SK-N-SH treated with all-trans-retinoic acid at 6 μM for 48 hours (cell line): ENCODE measurements around the gene SLC17A9.

ENCODE experiments used
- ATAC-seq: fragments of 200-7000 bp; cut with Tn5 transposase; 3 replicates; pipeline ENCODE4 v1.9.1; 2020; ENCODE audit warnings: mild to moderate bottlenecking, moderate library complexity
- ARNTL ChIP-seq: fragments of 450-650 bp; formaldehyde crosslinking; IDR thresholded peaks from 2 replicates; pipeline ENCODE4 v1.5.0; 2020; ENCODE audit warnings: low read depth, mild to moderate bottlenecking, moderate library complexity, borderline replicate concordance
- BACH2 ChIP-seq: fragments of 250-450 bp; sonication (Bioruptor Pico); IDR thresholded peaks from 2 replicates; pipeline ENCODE4 v1.9.0; 2021; ENCODE audit warnings: mild to moderate bottlenecking, borderline replicate concordance
- CSDC2 ChIP-seq: fragments of 250-450 bp; sonication (Bioruptor Pico); IDR thresholded peaks from 2 replicates; pipeline ENCODE4 v1.5.0; 2020; ENCODE audit warnings: mild to moderate bottlenecking, moderate library complexity
- ESRRG ChIP-seq: fragments of 250-450 bp; sonication (Bioruptor Pico); IDR thresholded peaks from 2 replicates; pipeline ENCODE4 v1.6.1; 2021; ENCODE audit warnings: mild to moderate bottlenecking
- GLIS3 ChIP-seq: fragments of 250-450 bp; sonication (Bioruptor Pico); IDR thresholded peaks from 2 replicates; pipeline ENCODE4 v1.5.0; 2020; ENCODE audit warnings: mild to moderate bottlenecking, moderate library complexity
- ISL1 ChIP-seq: fragments of 250-450 bp; sonication (Bioruptor Pico); IDR thresholded peaks from 2 replicates; pipeline ENCODE4 v2.1.2; 2022; ENCODE audit warnings: mild to moderate bottlenecking, moderate library complexity
- OSR1 ChIP-seq: fragments of 250-450 bp; sonication (Bioruptor Pico); IDR thresholded peaks from 2 replicates; pipeline ENCODE4 v1.8.0; 2022; ENCODE audit warnings: moderate library complexity, mild to moderate bottlenecking, inconsistent platforms
- PPARA ChIP-seq: fragments of 250-450 bp; sonication (Bioruptor Pico); IDR thresholded peaks from 2 replicates; pipeline ENCODE4 v1.5.0; 2020; ENCODE audit warnings: mild to moderate bottlenecking, borderline replicate concordance
- RARB ChIP-seq: fragments of 250-450 bp; sonication (Bioruptor Pico); IDR thresholded peaks from 2 replicates; pipeline ENCODE4 v1.8.0; 2021; ENCODE audit warnings: mild to moderate bottlenecking, moderate library complexity
- SNAI2 ChIP-seq: fragments of 250-450 bp; sonication (Bioruptor Pico); IDR thresholded peaks from 2 replicates; pipeline ENCODE4 v1.5.0; 2020; ENCODE audit warnings: mild to moderate bottlenecking, moderate library complexity
- TOX ChIP-seq: fragments of 250-450 bp; sonication (Bioruptor Pico); IDR thresholded peaks from 2 replicates; pipeline ENCODE4 v1.8.0; 2021; ENCODE audit warnings: mild to moderate bottlenecking, moderate library complexity, borderline replicate concordance
- ZC3H10 ChIP-seq: fragments of 250-450 bp; sonication (Bioruptor Pico); IDR thresholded peaks from 2 replicates; pipeline ENCODE4 v1.5.1; 2021; ENCODE audit warnings: mild to moderate bottlenecking, moderate library complexity
- ZFP3 ChIP-seq: fragments of 250-450 bp; sonication (Bioruptor Pico); IDR thresholded peaks from 2 replicates; pipeline ENCODE4 v1.5.0; 2020; ENCODE audit warnings: mild to moderate bottlenecking, moderate library complexity
- ZNF565 ChIP-seq: fragments of 450-650 bp; formaldehyde crosslinking; conservative IDR thresholded peaks from 2 replicates; pipeline ENCODE4 v1.5.0; 2020; ENCODE audit warnings: low read depth, mild to moderate bottlenecking, moderate library complexity
- ZNF70 ChIP-seq: fragments of 450-650 bp; formaldehyde crosslinking; IDR thresholded peaks from 2 replicates; pipeline ENCODE4 v1.5.0; 2020; ENCODE audit warnings: mild to moderate bottlenecking, moderate library complexity
- ZNF8 ChIP-seq: fragments of 450-650 bp; formaldehyde crosslinking; IDR thresholded peaks from 2 replicates; pipeline ENCODE4 v1.5.0; 2020; ENCODE audit warnings: mild to moderate bottlenecking, moderate library complexity
- TF ChIP-seq, protein P1 (sequence below): fragments of 250-450 bp; sonication (Bioruptor Pico); IDR thresholded peaks from 2 replicates; pipeline ENCODE4 v1.5.1; 2020; ENCODE audit warnings: low read depth, mild to moderate bottlenecking, moderate library complexity
- TF ChIP-seq, protein P2 (sequence below): fragments of 250-450 bp; sonication (Bioruptor Pico); IDR thresholded peaks from 2 replicates; pipeline ENCODE4 v1.8.0; 2021; ENCODE audit warnings: low read depth, mild to moderate bottlenecking, moderate library complexity, borderline replicate concordance
- TF ChIP-seq, protein P3 (sequence below): fragments of 250-450 bp; sonication (Bioruptor Pico); IDR thresholded peaks from 2 replicates; pipeline ENCODE4 v1.5.0; 2020; ENCODE audit warnings: mild to moderate bottlenecking, moderate library complexity
- TF ChIP-seq, protein P4 (sequence below): fragments of 250-450 bp; sonication (Bioruptor Pico); IDR thresholded peaks from 2 replicates; pipeline ENCODE4 v1.5.1; 2021; ENCODE audit warnings: mild to moderate bottlenecking, moderate library complexity

Gene SLC17A9

DNA sequence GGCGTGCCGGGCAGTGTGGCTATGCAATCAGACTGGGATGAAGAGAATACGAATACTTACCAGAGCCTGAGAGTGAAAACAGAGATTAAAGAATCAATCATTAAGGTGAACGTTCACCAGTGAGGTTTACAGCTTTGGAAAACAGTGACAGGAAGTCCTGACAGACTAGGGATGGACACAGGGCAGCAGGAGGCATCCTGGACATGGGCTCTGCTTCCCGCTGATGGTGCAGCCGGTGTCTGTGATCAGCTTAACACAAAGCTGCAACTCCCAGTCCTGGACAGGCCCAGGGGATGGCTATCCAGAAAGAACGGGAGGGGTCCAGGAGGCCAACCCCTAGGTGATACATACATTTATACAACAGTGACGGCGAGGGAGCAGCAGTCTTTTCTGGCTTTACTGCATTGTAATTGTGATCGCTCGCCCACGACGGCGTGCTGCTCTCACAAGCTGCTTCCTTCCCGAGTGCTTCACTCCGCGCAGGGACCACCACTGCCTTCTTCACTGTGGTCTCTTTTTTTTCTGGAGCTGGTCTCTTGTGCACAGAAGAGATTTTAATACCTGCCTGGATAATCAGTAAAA lies 46.9 kb upstream of the SLC17A9 start (continued):
- no peak for TF ChIP-seq ZC3H10 (CRISPR knock-in tag)
- TF ChIP-seq ZNF8 (CRISPR knock-in tag), result no peak

DNA sequence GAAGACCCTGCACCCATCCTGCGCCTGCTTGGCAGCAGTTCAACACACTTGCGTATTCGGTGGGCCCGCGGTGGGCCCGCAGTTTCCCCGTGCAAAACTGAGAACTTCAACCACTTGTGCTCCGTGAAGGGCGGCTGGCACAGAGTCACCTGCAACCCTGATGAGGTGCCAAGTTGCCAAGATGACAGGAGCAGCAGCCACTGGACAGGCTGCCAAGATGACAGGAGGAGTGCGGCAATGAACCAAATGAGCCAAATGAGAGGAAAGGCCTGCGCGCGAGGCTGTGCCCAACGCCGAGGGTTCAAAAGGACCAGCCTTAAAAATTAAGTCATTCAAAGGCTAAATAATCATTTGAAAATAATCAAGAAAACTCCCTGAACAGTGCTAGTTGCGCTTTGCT lies 46.3 kb upstream of the SLC17A9 start:
- no peak for ATAC-seq
- TF ChIP-seq ZNF565 (CRISPR knock-in tag), result no peak

DNA sequence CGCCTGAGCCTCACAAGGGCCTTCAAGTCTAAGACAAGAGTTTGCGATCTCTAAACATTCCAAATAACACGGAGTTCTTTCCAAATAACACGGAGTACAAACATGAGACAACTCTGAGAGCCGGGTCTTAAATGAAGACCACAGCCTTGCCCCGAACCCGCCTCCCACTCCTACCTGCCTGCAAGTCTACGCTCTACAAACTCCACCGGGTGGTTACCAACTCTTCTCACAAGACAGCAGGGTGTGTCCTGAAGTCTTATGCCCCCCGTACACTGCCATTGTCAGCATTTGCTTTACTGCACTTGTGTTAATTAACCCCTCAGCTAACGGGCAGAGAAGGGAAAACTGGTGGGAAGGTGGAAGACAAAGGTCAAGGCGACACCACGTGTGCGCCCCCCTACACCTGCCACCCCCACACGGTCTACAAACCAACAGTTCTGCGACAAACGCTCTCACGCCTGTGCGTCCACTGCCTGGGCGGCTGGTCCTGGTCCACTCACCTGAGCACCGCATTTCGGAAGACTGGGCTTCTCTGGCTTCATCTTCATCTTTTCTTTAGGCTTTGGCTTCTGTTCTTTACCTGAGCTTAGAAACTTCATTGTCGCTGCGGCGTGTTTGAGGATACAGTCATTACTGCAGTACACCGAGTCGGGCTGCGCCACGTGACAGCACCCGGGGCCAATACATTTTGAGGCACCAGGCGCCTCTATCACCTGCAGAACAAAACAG lies 45.7 kb upstream of the SLC17A9 start:
- ATAC-seq, result no peak
- TF ChIP-seq ZNF8 (CRISPR knock-in tag) (no peak), ZNF70 (CRISPR knock-in tag) (no peak), ARNTL (no peak), CSDC2 (CRISPR knock-in tag) (no peak), GLIS3 (CRISPR knock-in tag) (no peak), RARB (CRISPR knock-in tag) (no peak)
- TF ChIP-seq, protein P1, sequence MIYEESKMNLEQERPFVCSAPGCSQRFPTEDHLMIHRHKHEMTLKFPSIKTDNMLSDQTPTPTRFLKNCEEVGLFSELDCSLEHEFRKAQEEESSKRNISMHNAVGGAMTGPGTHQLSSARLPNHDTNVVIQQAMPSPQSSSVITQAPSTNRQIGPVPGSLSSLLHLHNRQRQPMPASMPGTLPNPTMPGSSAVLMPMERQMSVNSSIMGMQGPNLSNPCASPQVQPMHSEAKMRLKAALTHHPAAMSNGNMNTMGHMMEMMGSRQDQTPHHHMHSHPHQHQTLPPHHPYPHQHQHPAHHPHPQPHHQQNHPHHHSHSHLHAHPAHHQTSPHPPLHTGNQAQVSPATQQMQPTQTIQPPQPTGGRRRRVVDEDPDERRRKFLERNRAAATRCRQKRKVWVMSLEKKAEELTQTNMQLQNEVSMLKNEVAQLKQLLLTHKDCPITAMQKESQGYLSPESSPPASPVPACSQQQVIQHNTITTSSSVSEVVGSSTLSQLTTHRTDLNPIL (CRISPR knock-in tag), result no peak
- TF ChIP-seq, all 23 proteins: peak for 0

DNA sequence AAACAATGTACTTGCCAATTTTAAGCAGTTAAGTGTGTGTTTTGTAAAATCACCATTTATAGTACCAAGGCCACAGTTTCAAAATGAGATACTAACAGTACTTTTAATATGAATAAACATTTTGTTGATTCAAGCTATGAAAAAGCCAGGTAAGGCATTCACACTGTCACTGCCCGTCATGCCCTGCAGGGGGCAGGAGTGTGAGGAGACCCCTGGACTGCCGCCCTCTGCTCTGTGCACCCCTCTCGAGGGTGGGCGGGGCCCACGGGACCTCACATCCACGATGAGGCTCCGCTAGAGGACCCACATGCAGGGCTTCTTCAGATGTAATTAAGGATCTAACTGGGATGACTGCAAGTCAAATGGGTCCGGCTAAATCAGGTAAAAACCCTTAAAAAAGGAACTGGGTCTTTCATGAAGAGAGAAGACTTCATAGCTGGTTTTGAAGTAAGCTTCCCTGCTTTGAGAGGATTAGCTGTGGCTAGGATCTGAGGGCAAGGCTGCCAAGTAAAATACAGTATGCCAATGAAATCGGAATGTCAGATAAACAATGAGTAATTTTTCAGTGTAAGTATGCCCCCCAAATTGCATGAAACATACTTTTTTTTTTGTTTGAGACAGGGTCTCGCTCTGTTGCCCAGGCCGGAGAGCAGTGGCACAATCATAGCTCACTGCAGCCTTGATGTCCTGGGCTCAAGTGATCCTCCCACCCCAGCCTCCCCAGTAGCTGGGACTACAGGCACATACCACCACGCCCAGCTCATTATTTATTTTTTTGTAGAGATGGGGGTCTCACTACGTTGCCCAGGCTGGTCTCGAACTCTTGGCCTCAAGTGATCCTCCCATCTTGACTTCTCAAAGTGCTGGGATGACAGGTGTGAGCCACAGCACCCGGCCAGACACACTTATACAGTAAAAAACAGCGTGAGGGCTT lies 44.9 kb upstream of the SLC17A9 start:
- ATAC-seq, result peak; percentile 65; the same call in 2 of the 3 replicates
- TF ChIP-seq CSDC2 (CRISPR knock-in tag) (no peak), ZFP3 (CRISPR knock-in tag) (no peak), SNAI2 (CRISPR knock-in tag) (no peak), ZNF565 (CRISPR knock-in tag) (no peak)
- TF ChIP-seq, protein P2, sequence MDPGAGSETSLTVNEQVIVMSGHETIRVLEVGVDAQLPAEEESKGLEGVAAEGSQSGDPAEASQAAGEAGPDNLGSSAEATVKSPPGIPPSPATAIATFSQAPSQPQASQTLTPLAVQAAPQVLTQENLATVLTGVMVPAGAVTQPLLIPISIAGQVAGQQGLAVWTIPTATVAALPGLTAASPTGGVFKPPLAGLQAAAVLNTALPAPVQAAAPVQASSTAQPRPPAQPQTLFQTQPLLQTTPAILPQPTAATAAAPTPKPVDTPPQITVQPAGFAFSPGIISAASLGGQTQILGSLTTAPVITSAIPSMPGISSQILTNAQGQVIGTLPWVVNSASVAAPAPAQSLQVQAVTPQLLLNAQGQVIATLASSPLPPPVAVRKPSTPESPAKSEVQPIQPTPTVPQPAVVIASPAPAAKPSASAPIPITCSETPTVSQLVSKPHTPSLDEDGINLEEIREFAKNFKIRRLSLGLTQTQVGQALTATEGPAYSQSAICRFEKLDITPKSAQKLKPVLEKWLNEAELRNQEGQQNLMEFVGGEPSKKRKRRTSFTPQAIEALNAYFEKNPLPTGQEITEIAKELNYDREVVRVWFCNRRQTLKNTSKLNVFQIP, result no peak
- TF ChIP-seq, protein P3, sequence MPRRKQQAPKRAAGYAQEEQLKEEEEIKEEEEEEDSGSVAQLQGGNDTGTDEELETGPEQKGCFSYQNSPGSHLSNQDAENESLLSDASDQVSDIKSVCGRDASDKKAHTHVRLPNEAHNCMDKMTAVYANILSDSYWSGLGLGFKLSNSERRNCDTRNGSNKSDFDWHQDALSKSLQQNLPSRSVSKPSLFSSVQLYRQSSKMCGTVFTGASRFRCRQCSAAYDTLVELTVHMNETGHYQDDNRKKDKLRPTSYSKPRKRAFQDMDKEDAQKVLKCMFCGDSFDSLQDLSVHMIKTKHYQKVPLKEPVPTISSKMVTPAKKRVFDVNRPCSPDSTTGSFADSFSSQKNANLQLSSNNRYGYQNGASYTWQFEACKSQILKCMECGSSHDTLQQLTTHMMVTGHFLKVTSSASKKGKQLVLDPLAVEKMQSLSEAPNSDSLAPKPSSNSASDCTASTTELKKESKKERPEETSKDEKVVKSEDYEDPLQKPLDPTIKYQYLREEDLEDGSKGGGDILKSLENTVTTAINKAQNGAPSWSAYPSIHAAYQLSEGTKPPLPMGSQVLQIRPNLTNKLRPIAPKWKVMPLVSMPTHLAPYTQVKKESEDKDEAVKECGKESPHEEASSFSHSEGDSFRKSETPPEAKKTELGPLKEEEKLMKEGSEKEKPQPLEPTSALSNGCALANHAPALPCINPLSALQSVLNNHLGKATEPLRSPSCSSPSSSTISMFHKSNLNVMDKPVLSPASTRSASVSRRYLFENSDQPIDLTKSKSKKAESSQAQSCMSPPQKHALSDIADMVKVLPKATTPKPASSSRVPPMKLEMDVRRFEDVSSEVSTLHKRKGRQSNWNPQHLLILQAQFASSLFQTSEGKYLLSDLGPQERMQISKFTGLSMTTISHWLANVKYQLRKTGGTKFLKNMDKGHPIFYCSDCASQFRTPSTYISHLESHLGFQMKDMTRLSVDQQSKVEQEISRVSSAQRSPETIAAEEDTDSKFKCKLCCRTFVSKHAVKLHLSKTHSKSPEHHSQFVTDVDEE (CRISPR knock-in tag), result no peak
- TF ChIP-seq, protein P1 (CRISPR knock-in tag), result no peak

DNA sequence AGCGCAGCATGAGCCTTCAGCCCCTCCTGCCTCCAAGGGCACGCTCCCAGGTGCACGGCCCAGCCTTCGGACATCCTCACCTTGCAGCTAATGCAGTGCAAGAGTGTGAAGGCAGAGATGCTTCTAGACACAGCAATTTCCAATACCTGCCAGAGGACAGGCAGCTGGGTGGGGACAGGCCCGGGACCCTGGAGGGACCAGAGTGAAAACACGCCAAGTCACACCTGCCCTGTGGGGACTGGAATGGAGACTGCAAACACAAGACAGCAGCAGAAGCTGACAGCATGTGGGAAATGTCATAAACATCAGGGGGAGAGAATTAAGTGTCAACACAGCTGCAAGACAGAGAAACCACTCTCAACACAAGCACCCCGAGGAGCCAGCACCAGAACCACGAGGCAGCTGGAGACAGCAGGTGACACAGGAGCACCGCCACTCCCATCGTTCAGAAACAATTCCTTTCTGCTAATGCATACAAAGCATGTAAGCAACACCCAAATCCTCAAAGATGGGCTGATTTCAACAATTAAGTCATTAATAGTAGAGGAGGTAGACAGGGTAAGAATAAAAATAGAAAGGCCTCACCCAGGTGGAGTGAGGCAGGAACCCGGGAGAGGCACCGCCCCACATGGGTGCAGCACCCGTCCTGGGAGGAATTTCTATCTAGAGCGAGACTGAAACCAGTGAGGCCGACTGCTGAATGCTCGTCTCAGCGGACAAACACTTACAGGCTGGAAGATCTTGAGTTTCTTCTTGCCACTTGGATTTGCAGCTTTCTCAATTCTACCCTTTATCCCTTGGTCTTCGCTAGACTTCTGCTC lies 43.3 kb upstream of the SLC17A9 start:
- ATAC-seq, result no peak
- TF ChIP-seq ZNF8 (CRISPR knock-in tag) (no peak), BACH2 (CRISPR knock-in tag) (no peak), ISL1 (CRISPR knock-in tag) (no peak), ZNF70 (CRISPR knock-in tag) (no peak), TOX (CRISPR knock-in tag) (no peak), ZC3H10 (CRISPR knock-in tag) (no peak), ZNF565 (CRISPR knock-in tag) (no peak), ARNTL (no peak), GLIS3 (CRISPR knock-in tag) (no peak), OSR1 (no peak), ESRRG (CRISPR knock-in tag) (no peak), SNAI2 (CRISPR knock-in tag) (no peak), PPARA (no peak), CSDC2 (CRISPR knock-in tag) (no peak)
- TF ChIP-seq, protein P1 (CRISPR knock-in tag), result no peak
- TF ChIP-seq, protein P4, sequence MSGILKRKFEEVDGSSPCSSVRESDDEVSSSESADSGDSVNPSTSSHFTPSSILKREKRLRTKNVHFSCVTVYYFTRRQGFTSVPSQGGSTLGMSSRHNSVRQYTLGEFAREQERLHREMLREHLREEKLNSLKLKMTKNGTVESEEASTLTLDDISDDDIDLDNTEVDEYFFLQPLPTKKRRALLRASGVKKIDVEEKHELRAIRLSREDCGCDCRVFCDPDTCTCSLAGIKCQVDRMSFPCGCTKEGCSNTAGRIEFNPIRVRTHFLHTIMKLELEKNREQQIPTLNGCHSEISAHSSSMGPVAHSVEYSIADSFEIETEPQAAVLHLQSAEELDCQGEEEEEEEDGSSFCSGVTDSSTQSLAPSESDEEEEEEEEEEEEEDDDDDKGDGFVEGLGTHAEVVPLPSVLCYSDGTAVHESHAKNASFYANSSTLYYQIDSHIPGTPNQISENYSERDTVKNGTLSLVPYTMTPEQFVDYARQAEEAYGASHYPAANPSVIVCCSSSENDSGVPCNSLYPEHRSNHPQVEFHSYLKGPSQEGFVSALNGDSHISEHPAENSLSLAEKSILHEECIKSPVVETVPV (CRISPR knock-in tag), result no peak
